NCI-H748 (cell line): Measurements from ENCODE around the gene MYH13.

Source experiments
- DNase-seq: peaks from one replicate; lab custom pipeline; 2025; ENCODE audit not compliant: unreplicated experiment; lab: John Stamatoyannopoulos, UW

The MYH13 gene

GRCh38 chr17:10261098-10261497 lies 111.7 kb downstream of the MYH13 start:
- no peak for DNase-seq

- DNase-seq, result no peak
These were observed 121.4 kb downstream of the MYH13 start for GRCh38 chr17:10251212-10251948.
